HepG2 (cell line): ENCODE results near the gene CAMK1. TPM values are rescaled to one million over a fixed set of nuclear protein-coding genes. Genes with fewer than 3 reads are reported as not detected.

Experiments used
- AHR ChIP-seq: IDR thresholded peaks from 2 replicates; pipeline ENCODE4 v1.6.1; 2018; ENCODE audit warnings: missing genetic modification reagents, missing compliant biosample characterization
- CSRNP1 ChIP-seq: sonication (generic); formaldehyde crosslinking; IDR thresholded peaks from 2 replicates; pipeline ENCODE4 v1.8.1; 2023; ENCODE audit warnings: mild to moderate bottlenecking, missing genetic modification reagents
- IRF2 ChIP-seq: IDR thresholded peaks from 2 replicates; pipeline ENCODE4 v1.6.1; 2018; ENCODE audit warnings: missing genetic modification reagents, missing compliant biosample characterization
- KDM5B ChIP-seq: sonication (generic); formaldehyde crosslinking; IDR thresholded peaks from 2 replicates; pipeline ENCODE4 v1.4.0; 2020; ENCODE audit warnings: missing genetic modification reagents, mild to moderate bottlenecking, borderline replicate concordance
- MYNN ChIP-seq: sonication (generic); formaldehyde crosslinking; IDR thresholded peaks from 2 replicates; pipeline ENCODE4 v1.4.0; 2020; ENCODE audit warnings: mild to moderate bottlenecking, low read depth, missing genetic modification reagents
- NCOA2 ChIP-seq: sonication (generic); formaldehyde crosslinking; IDR thresholded peaks from 2 replicates; pipeline ENCODE4 v1.8.0; 2022; ENCODE audit warnings: inconsistent platforms
- PAXIP1 ChIP-seq: sonication (generic); formaldehyde crosslinking; conservative IDR thresholded peaks from 2 replicates; pipeline ENCODE4 v1.4.0; 2020; ENCODE audit warnings: mild to moderate bottlenecking, missing genetic modification reagents, moderate library complexity
- RARA ChIP-seq: IDR thresholded peaks from 2 replicates; pipeline ENCODE4 v1.6.1; 2016; ENCODE audit warnings: missing genetic modification reagents, missing compliant biosample characterization
- RBM39 ChIP-seq: fragments of 200-400 bp; formaldehyde crosslinking; IDR thresholded peaks from one replicate; pipeline ENCODE4 v1.6.1; 2018; ENCODE audit warnings: antibody characterized with exemption, mild to moderate bottlenecking, low read depth, low read length; ENCODE audit not compliant: poor library complexity, severe bottlenecking
- SAP130 ChIP-seq: IDR thresholded peaks from 2 replicates; pipeline ENCODE4 v1.6.1; 2016; ENCODE audit warnings: low read depth
- TARDBP ChIP-seq: sonication (generic); formaldehyde crosslinking; IDR thresholded peaks from 2 replicates; pipeline ENCODE4 v1.8.0; 2022; ENCODE audit warnings: mild to moderate bottlenecking, missing genetic modification reagents
- ZBTB33 ChIP-seq: sonication (generic); formaldehyde crosslinking; IDR thresholded peaks from 2 replicates; pipeline ENCODE4 v1.4.0; 2020; ENCODE audit warnings: missing genetic modification reagents
- ZEB1 ChIP-seq: IDR thresholded peaks from 2 replicates; pipeline ENCODE4 v1.6.1; 2012; ENCODE audit warnings: mild to moderate bottlenecking, low read depth, inconsistent platforms; ENCODE audit not compliant: insufficient replicate concordance
- ZMAT3 ChIP-seq: sonication (generic); formaldehyde crosslinking; conservative IDR thresholded peaks from 2 replicates; pipeline ENCODE4 v1.7.0; 2021; ENCODE audit warnings: missing genetic modification reagents
- ZNF292 ChIP-seq: sonication (generic); formaldehyde crosslinking; IDR thresholded peaks from 2 replicates; pipeline ENCODE4 v1.8.1; 2022; ENCODE audit warnings: mild to moderate bottlenecking, low read depth, missing genetic modification reagents, borderline replicate concordance
- ZNF451 ChIP-seq: sonication (generic); formaldehyde crosslinking; IDR thresholded peaks from 2 replicates; pipeline ENCODE4 v1.5.0; 2020; ENCODE audit warnings: mild to moderate bottlenecking, missing genetic modification reagents
- ZNF513 ChIP-seq: sonication (generic); formaldehyde crosslinking; conservative IDR thresholded peaks from 2 replicates; pipeline ENCODE4 v1.5.0; 2020; ENCODE audit warnings: missing genetic modification reagents
- ZNF660 ChIP-seq: sonication (generic); formaldehyde crosslinking; IDR thresholded peaks from 2 replicates; pipeline ENCODE4 v1.5.1; 2020; ENCODE audit warnings: mild to moderate bottlenecking, low read depth, missing genetic modification reagents, borderline replicate concordance
- polyA plus RNA-seq, 8 experiments: library from polyadenylated mRNA; depleted of rRNA in 3 of 8; stranded (reverse) in 7 of 8; unstranded in 1 of 8; fragments of >200 nt; fragmentation: Illumina TruSeq in 4 of 8; extraction: Trizol in 4 of 8; gene quantifications; 2 replicates each; pipeline versions ENCODE4 v1.2.1 to v1.2.3, GENCODE V29; 2011 to 2016; ENCODE audit warnings: low read depth in 4 of 8, missing spikeins in 1 of 8, mixed read lengths in 1 of 8; ENCODE audit not compliant: insufficient read depth in 1 of 8
- total RNA-seq, 5 experiments: library from RNA; depleted of rRNA; stranded (reverse); fragments of >200 nt; fragmentation: Illumina TruSeq; extraction: Trizol; gene quantifications; 2 replicates each; pipeline ENCODE4 v1.2.3, GENCODE V29; 2016; ENCODE audit warnings: low read depth in 1 of 5

The CAMK1 gene
- total and polyA plus RNA-seq, 2 of the 13 experiments (the other 11 are each of a cell fraction or from before 2014, with no cell fraction given): 26.4 to 53.3 TPM

- TF ChIP-seq SAP130 (peak; percentile 79), AHR (no peak), ZEB1 (no peak), KDM5B (CRISPR knock-in tag) (no peak; the same call in 1 of the 2 replicates), TARDBP (CRISPR knock-in tag) (no peak), ZMAT3 (0 out of 2 replicates have a peak, but pooled peaks have one; percentile 26), ZNF451 (CRISPR knock-in tag) (no peak), CSRNP1 (CRISPR knock-in tag) (no peak), ZNF513 (CRISPR knock-in tag) (no peak), RARA (CRISPR knock-in tag) (no peak), ZBTB33 (CRISPR knock-in tag) (no peak), MYNN (no peak), PAXIP1 (peak; percentile 73), ZNF292 (CRISPR knock-in tag) (no peak), RBM39 (peak; percentile 54), NCOA2 (CRISPR knock-in tag) (no peak; the same call in 1 of the 2 replicates), ZNF660 (CRISPR knock-in tag) (no peak), IRF2 (no peak; the same call in 1 of the 2 replicates)
Observed at GRCh38 chr3:9792405-9793160, 22.8 kb upstream of the CAMK1 start, which contains the start of the genes ARPC4 and TADA3 (continued).
